Skeletal muscle satellite cell (primary cell): ENCODE results near the gene SCARF2.
"Not testable (repeated sequence)": the region's sequence is repeated elsewhere in the genome, so short reads cannot be mapped to it uniquely, and the experiment has no call there.

Source experiments
- H3K27me3 ChIP-seq: 2 replicates; pipeline ENCODE4 v1.7.0; 2013; ENCODE audit warnings: low read length; ENCODE audit not compliant: control insufficient read depth, insufficient read depth
- H3K36me3 ChIP-seq: 2 replicates; pipeline ENCODE4 v1.7.0; 2013; ENCODE audit warnings: mild to moderate bottlenecking, control low read depth, low read length; ENCODE audit not compliant: insufficient read depth
- H3K4me1 ChIP-seq: 2 replicates; pipeline ENCODE4 v1.7.0; 2013; ENCODE audit warnings: low read length; ENCODE audit not compliant: control insufficient read depth, insufficient read depth
- H3K4me2 ChIP-seq: 2 replicates; pipeline ENCODE4 v1.7.0; 2013; ENCODE audit warnings: mild to moderate bottlenecking, low read length
- H3K4me3 ChIP-seq: 2 replicates; pipeline ENCODE4 v1.7.0; 2013; ENCODE audit warnings: low read length
- H3K9ac ChIP-seq: 2 replicates; pipeline ENCODE4 v1.7.0; 2013; ENCODE audit warnings: mild to moderate bottlenecking, low read depth, low read length, moderate library complexity
- H3K9me3 ChIP-seq: replicated peaks from 2 replicates; pipeline ENCODE4 v1.7.0; 2013; ENCODE audit warnings: mild to moderate bottlenecking, control low read depth, low read length

The SCARF2 gene

GRCh38 chr22:20409385-20409784 lies 28.2 kb downstream of the SCARF2 start:
- not testable (repeated sequence) for H3K4me3 ChIP-seq, H3K4me1 ChIP-seq, H3K4me2 ChIP-seq, H3K9ac ChIP-seq, H3K9me3 ChIP-seq
- peaks cover 13% of the 10 kb centered on the region for H3K36me3 ChIP-seq
- peaks cover 12% of the 10 kb centered on the region for H3K27me3 ChIP-seq

DNA sequence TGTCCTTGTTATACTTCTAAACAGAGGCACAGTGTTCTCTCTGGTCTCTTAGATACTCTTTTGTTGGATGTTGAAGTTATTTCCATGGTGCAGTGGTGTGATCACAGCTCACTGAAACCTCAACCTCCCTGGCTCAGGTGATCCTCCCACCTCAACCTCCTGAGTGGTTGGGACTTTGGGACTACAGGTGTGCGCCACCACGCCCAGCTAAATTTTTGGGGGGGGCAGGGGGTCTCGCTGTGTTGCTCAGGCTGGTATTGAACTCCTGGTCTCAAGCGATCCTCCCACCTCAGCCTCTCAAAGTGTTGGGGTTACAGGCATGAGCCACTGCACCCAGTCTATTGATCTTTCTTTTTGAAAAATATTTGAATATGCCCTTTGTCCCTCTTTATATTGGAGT lies 28.7 kb downstream of the SCARF2 start:
- H3K4me1 ChIP-seq: no peaks in the 10 kb centered on the region
- H3K36me3 ChIP-seq: peaks cover 13% of the 10 kb centered on the region
- H3K4me2 ChIP-seq: no peak overlapping the region
- no peak overlapping the region for H3K9ac ChIP-seq
- no peak overlapping the region for H3K4me3 ChIP-seq
- H3K9me3 ChIP-seq: no peaks in the 10 kb centered on the region
- peaks cover 7% of the 10 kb centered on the region for H3K27me3 ChIP-seq

GRCh38 chr22:20407829-20408228 lies 29.8 kb downstream of the SCARF2 start:
- Histone ChIP-seq H3K36me3 (peaks cover 19% of the 10 kb centered on the region), H3K4me3 (no peak overlapping the region), H3K27me3 (peaks cover 5% of the 10 kb centered on the region), H3K9ac (no peak overlapping the region), H3K9me3 (no peaks in the 10 kb centered on the region), H3K4me1 (no peaks in the 10 kb centered on the region), H3K4me2 (no peak overlapping the region)

DNA sequence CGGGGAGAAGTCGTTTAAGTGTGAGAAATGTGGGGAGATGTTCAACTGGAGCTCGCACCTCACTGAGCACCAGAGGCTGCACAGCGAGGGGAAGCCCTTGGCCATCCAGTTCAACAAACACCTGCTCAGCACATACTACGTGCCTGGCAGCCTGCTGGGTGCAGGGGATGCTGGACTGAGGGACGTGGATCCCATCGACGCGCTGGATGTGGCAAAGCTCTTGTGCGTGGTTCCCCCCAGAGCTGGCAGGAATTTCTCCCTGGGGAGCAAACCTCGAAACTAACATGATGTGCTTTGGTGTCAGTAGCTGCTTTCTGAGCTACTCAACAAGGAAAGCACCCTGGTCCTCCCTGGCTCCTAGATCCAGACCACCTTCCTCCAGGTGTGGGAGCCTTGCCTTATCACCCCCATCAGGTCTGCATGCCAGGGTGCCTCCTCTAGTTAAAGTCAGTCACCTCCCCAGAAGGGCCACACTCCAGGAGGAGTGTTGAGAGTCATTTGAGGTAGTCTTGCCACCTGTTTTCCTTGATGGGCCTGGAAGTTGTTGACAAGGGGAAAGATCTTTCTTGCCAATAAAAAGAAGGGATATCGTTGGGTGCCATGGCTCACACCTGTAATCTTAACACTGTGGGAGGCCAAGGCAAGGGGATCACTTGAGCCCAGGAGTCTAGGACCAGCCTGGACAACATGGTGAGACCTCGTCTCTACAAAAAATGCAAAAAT lies 30.8 kb downstream of the SCARF2 start:
- H3K4me1 ChIP-seq: no peaks in the 10 kb centered on the region
- H3K4me2 ChIP-seq: no peak overlapping the region
- no peak overlapping the region for H3K4me3 ChIP-seq
- H3K36me3 ChIP-seq: peaks cover 21% of the 10 kb centered on the region
- H3K27me3 ChIP-seq: no peaks in the 10 kb centered on the region
- no peaks in the 10 kb centered on the region for H3K9me3 ChIP-seq
- H3K9ac ChIP-seq: no peak overlapping the region

- no peak overlapping the region for H3K4me2 ChIP-seq
- H3K36me3 ChIP-seq: peaks cover 21% of the 10 kb centered on the region
- H3K4me3 ChIP-seq: no peak overlapping the region
- H3K27me3 ChIP-seq: no peaks in the 10 kb centered on the region
- H3K4me1 ChIP-seq: no peaks in the 10 kb centered on the region
- H3K9ac ChIP-seq: no peak overlapping the region
- no peaks in the 10 kb centered on the region for H3K9me3 ChIP-seq
Measured at GRCh38 chr22:20405931-20406685, 31.5 kb downstream of the SCARF2 start.

- Histone ChIP-seq H3K9me3 (no peaks in the 10 kb centered on the region), H3K27me3 (no peaks in the 10 kb centered on the region), H3K36me3 (peaks cover 21% of the 10 kb centered on the region), H3K4me2 (no peak overlapping the region), H3K4me3 (no peak overlapping the region), H3K9ac (no peak overlapping the region), H3K4me1 (no peaks in the 10 kb centered on the region)
Measured at GRCh38 chr22:20405291-20405930, 32.2 kb downstream of the SCARF2 start.

GRCh38 chr22:20404881-20405280 lies 32.7 kb downstream of the SCARF2 start:
- H3K4me1 ChIP-seq: no peaks in the 10 kb centered on the region
- H3K9ac ChIP-seq: no peak overlapping the region
- no peaks in the 10 kb centered on the region for H3K9me3 ChIP-seq
- no peak overlapping the region for H3K4me3 ChIP-seq
- H3K4me2 ChIP-seq: no peak overlapping the region
- H3K27me3 ChIP-seq: no peaks in the 10 kb centered on the region
- peaks cover 21% of the 10 kb centered on the region for H3K36me3 ChIP-seq

DNA sequence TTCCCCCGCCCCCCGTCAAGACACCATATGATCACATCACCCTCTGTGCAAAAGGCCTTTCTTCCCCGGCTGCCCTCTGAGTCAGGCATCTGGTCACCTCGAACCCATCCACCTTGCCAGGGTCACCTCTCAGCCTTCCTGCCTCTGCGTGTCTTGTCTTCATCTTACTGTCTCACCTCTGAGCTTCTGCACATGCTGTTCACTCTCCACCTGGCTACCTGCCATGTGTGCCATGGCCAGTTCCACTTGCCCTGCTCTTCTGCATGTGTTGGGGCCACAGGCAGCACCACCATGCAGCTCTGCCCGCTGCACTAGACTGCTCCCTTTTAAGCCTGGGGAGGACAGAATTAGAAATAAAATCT lies 33.9 kb downstream of the SCARF2 start:
- Histone ChIP-seq H3K9ac (no peak overlapping the region), H3K4me2 (no peak overlapping the region), H3K36me3 (peaks cover 21% of the 10 kb centered on the region), H3K4me1 (no peaks in the 10 kb centered on the region), H3K27me3 (no peaks in the 10 kb centered on the region), H3K4me3 (no peak overlapping the region), H3K9me3 (no peaks in the 10 kb centered on the region)

GRCh38 chr22:20402960-20403778 lies 34.5 kb downstream of the SCARF2 start:
- peaks cover 21% of the 10 kb centered on the region for H3K36me3 ChIP-seq
- no peak overlapping the region for H3K4me2 ChIP-seq

DNA sequence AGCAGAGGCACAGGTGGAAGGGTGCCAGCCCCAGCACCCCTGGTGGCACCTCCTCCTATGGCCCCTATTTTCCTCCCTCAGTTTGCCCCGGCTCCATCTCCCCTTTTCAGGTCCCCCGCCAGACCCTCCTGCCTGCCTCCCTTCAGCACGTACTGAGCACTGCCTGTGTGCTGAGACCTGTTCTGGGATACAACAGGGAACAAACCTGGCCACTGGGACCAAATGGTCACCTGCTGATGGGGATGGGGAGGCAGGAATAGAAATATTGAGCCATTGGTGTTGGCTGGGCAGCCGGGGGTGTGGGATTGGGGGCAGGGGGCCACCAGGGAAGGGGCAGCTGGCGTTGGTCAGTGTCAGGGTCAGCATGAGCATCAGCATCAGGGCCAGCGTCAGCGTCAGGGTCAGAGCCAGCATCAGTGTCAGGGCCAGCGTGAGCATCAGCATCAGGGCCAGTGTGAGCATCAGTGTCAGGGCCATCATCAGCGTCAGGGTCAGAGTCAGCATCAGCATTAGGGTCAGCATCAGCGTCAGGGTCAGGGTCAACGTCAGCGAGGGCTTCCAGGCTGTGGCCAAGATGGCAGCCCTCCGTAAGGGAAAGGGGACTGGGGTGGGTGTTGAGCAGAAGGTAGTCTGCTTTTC lies 36.1 kb downstream of the SCARF2 start:
- no peak overlapping the region for H3K4me2 ChIP-seq
- H3K4me1 ChIP-seq: peaks cover 2% of the 10 kb centered on the region
- H3K9me3 ChIP-seq: no peaks in the 10 kb centered on the region
- H3K4me3 ChIP-seq: no peak overlapping the region
- H3K36me3 ChIP-seq: peaks cover 13% of the 10 kb centered on the region
- H3K9ac ChIP-seq: no peak overlapping the region
- no peaks in the 10 kb centered on the region for H3K27me3 ChIP-seq

More at GRCh38 chr22:20402960-20403778, 34.5 kb downstream of the SCARF2 start:
- no peaks in the 10 kb centered on the region for H3K27me3 ChIP-seq
- H3K4me1 ChIP-seq: no peaks in the 10 kb centered on the region
- no peaks in the 10 kb centered on the region for H3K9me3 ChIP-seq
- H3K9ac ChIP-seq: no peak overlapping the region
- no peak overlapping the region for H3K4me3 ChIP-seq
